Measurements from ENCODE around the gene APOBEC3F.
"Not testable (repeated sequence)": the region's sequence is repeated elsewhere in the genome, so short reads cannot be mapped to it uniquely, and the experiment has no call there.

APOBEC3F gene

GRCh38 chr22:39076155-39077025 is 35.7 kb downstream of the APOBEC3F start:
- DNase-seq, result not testable (repeated sequence)

- not testable (repeated sequence) for DNase-seq
Observed at GRCh38 chr22:39077026-39077840, 36.6 kb downstream of the APOBEC3F start, which contains the start of gene APOBEC3G. Gene APOBEC3G, plus strand, starts transcription at chr22:39077275. Its CDS starts 87 bp downstream, at chr22:39077362.

GRCh38 chr22:39077912-39078311 is 37.2 kb downstream of the APOBEC3F start:
- not testable (repeated sequence) for DNase-seq

- no peak for DNase-seq
Observed at GRCh38 chr22:39078329-39078728, 37.7 kb downstream of the APOBEC3F start.

GRCh38 chr22:39079054-39079637 is 38.5 kb downstream of the APOBEC3F start:
- not testable (repeated sequence) for DNase-seq

- DNase-seq, result no peak
Observed at GRCh38 chr22:39080052-39080762, 39.5 kb downstream of the APOBEC3F start.

- no peak for DNase-seq
Observed at GRCh38 chr22:39081016-39081415, 40.4 kb downstream of the APOBEC3F start.

- no peak for DNase-seq
Observed at GRCh38 chr22:39081598-39081997, 40.9 kb downstream of the APOBEC3F start.

GRCh38 chr22:39083212-39084165 is 42.8 kb downstream of the APOBEC3F start:
- DNase-seq, result no peak

GRCh38 chr22:39084666-39085065 is 44.0 kb downstream of the APOBEC3F start:
- DNase-seq, result no peak

GRCh38 chr22:39087098-39087497 is 46.4 kb downstream of the APOBEC3F start:
- DNase-seq, result no peak

- DNase-seq, result peak; percentile 83
Observed at GRCh38 chr22:39087881-39088684, 47.4 kb downstream of the APOBEC3F start.

GRCh38 chr22:39088685-39089032 is 48.0 kb downstream of the APOBEC3F start:
- DNase-seq, result no peak

GRCh38 chr22:39089928-39090327 is 49.3 kb downstream of the APOBEC3F start:
- DNase-seq, result no peak

GRCh38 chr22:39090426-39091064 is 49.9 kb downstream of the APOBEC3F start:
- no peak for DNase-seq

GRCh38 chr22:39091126-39092081 is 50.7 kb downstream of the APOBEC3F start:
- DNase-seq, result no peak

GRCh38 chr22:39092111-39092862 is 51.6 kb downstream of the APOBEC3F start:
- DNase-seq, result no peak
